Esophagus muscularis mucosa (tissue), 3 donors: ENCODE data around the gene ZBTB16.

Experiments used
- CTCF ChIP-seq, 3 experiments: fragments of 200-600 bp in 2 of 3; fragments of 450-650 bp in 1 of 3; sonication (generic) in 2 of 3; IDR thresholded peaks; one replicate each; pipeline ENCODE4 v1.5.1; 2017 to 2019; ENCODE audit warnings: antibody characterized with exemption in 3 of 3, mild to moderate bottlenecking in 2 of 3, moderate library complexity in 1 of 3
- POLR2A ChIP-seq: fragments of 450-650 bp; IDR thresholded peaks from one replicate; pipeline ENCODE4 v1.6.1; 2017; ENCODE audit warnings: antibody characterized with exemption, moderate library complexity, mild to moderate bottlenecking, low read depth

- TF ChIP-seq CTCF (IDR thresholded peaks at IDR 0.05) (no peak), POLR2A (peak; percentile 60)
Observed at GRCh38 chr11:114179234-114179941, 119.9 kb downstream of the ZBTB16 start.
